Psoas muscle (tissue), 8 donors: ENCODE results near the gene KAZN. TPM values are rescaled to one million over a fixed set of nuclear protein-coding genes. Genes with fewer than 3 reads are reported as not detected.
"Not testable (repeated sequence)": the region's sequence is repeated elsewhere in the genome, so short reads cannot be mapped to it uniquely, and the experiment has no call there.

ENCODE experiments used
- ATAC-seq, 4 donors: fragments of 200-7000 bp; cut with Tn5 transposase; one replicate each; pipeline ENCODE4 v1.9.1; 2020; ENCODE audit warnings: moderate library complexity in 3 of 4, mild to moderate bottlenecking in 2 of 4
- DNase-seq, 2 donors: peaks; one replicate each; pipeline ENCODE4 v3.0.0-alpha.2; 2020
- H3K27ac ChIP-seq: fragments of 200-600 bp; one replicate; pipeline ENCODE4 v1.8.0; 2022
- H3K27me3 ChIP-seq, 3 donors: fragments of 200-600 bp in 1 of 3; one replicate each; pipeline versions ENCODE4 v1.6.1 to v1.8.0; 2013 to 2022; ENCODE audit warnings: low read length in 2 of 3, mild to moderate bottlenecking in 2 of 3, moderate library complexity in 1 of 3; ENCODE audit not compliant: insufficient read depth in 3 of 3
- H3K36me3 ChIP-seq, 2 donors: fragments of 200-600 bp in 1 of 2; one replicate each; pipeline versions ENCODE4 v1.6.1 to v1.8.0; 2013 to 2022; ENCODE audit warnings: low read depth in 1 of 2, mild to moderate bottlenecking in 1 of 2, moderate library complexity in 1 of 2; ENCODE audit not compliant: insufficient read depth in 1 of 2
- H3K4me1 ChIP-seq: fragments of 200-600 bp; one replicate; pipeline ENCODE4 v1.8.0; 2022
- H3K4me3 ChIP-seq: fragments of 200-600 bp; one replicate; pipeline ENCODE4 v1.8.0; 2022; ENCODE audit warnings: mild to moderate bottlenecking
- H3K9me3 ChIP-seq: fragments of 200-600 bp; one replicate; pipeline ENCODE4 v1.8.0; 2022
- CTCF ChIP-seq: fragments of 200-600 bp; IDR thresholded peaks from one replicate; pipeline ENCODE4 v1.8.0; 2022; ENCODE audit warnings: antibody characterized with exemption
- WGBS, 3 donors: extraction: QIAGEN DNeasy Blood & Tissue Kit; methylation state at CpG; one replicate each; pipeline versions ENCODE4 v1.1.6 to v1.1.7; 2013; 5-methylcytosine and 5-hydroxymethylcytosine counted together
- intact Hi-C, 2 donors: fragments of 100-400 bp; cut with DNase I; formaldehyde crosslinking; loops; one replicate each; pipeline versions ENCODE4 v1.11.0 to v1.14.2; 2022
- polyA plus RNA-seq, 3 donors: library from polyadenylated mRNA; stranded (reverse); fragments of 200-250 nt; gene quantifications; one replicate each; pipeline ENCODE4 v1.2.3, GENCODE V29; 2013
- total RNA-seq, 4 donors: library from RNA; stranded (reverse); fragmentation: NEBNext Ultra II Directional in 2 of 4; extraction: Animal tissue kit (Norgen Biotek cat#: 25700) in 2 of 4; gene quantifications; one replicate each; pipeline versions ENCODE4 v1.2.1 to v1.2.4, GENCODE V29; 2021 to 2023
- donor health status: healthy with polysubstance abuse.
- donor health status: DM: no; HTN: no; CAD: no; lungs with moderate emphysema.
- donor health status: Bipolar disorder and iron deficiency.
- donor health status: healthy.
- donor health status: DM: yes; HTN: yes; CAD: no.
- donor health status: DM: no; HTN: no; CAD: no.
- donor health status: DM: no; HTN: no; CAD: no.
- donor health status: DM: yes; HTN: yes; CAD: no.

KAZN gene
- total and polyA plus RNA-seq, 7 donors, result 0.23 to 2.3 (median 0.97) TPM

GRCh38 chr1:15132965-15133364 lies 534.5 kb downstream of the KAZN start:
- H3K27me3 ChIP-seq, result peaks cover 0 to 10% (median 2%) of the 10 kb centered on the region in 3 donors
- intact Hi-C loops, result no loop called here

GRCh38 chr1:15134285-15134684 lies 535.8 kb downstream of the KAZN start:
- no peaks in the 10 kb centered on the region for H3K4me1 ChIP-seq
- no peak overlapping the region for H3K27ac ChIP-seq
- WGBS, 3 donors, result 62 to 74% (median 71%) methylated on average over 2 of the region's 2 CpGs
- ATAC-seq, result no peak
- H3K27me3 ChIP-seq, result peaks cover 0 to 21% (median 2%) of the 10 kb centered on the region in 3 donors
- H3K4me3 ChIP-seq, result no peak overlapping the region
- DNase-seq, result no peak
- H3K36me3 ChIP-seq, result no peaks in the 10 kb centered on the region
- no peak for TF ChIP-seq CTCF
- peaks cover 3% of the 10 kb centered on the region for H3K9me3 ChIP-seq
- intact Hi-C loops, result no loop called here

More at GRCh38 chr1:15132965-15133364, 534.5 kb downstream of the KAZN start:
- no peak overlapping the region for H3K4me3 ChIP-seq
- H3K4me1 ChIP-seq, result no peaks in the 10 kb centered on the region
- H3K9me3 ChIP-seq, result peaks cover 3% of the 10 kb centered on the region
- 76 to 84% (median 80%) methylated on average over 2 of the region's 2 CpGs for WGBS, 3 donors
- H3K36me3 ChIP-seq, result no peaks in the 10 kb centered on the region
- no peak for TF ChIP-seq CTCF
- H3K27ac ChIP-seq, result no peak overlapping the region
- ATAC-seq (no peak), DNase-seq (no peak)

- H3K4me3 ChIP-seq, ATAC-seq, intact Hi-C loops, DNase-seq, H3K36me3 ChIP-seq, H3K27ac ChIP-seq, H3K9me3 ChIP-seq, H3K4me1 ChIP-seq: not testable (repeated sequence)
- peaks cover 0 to 21% (median 5%) of the 10 kb centered on the region in 3 donors for H3K27me3 ChIP-seq
- 80 to 84% (median 82%) methylated on average over 10 of the region's 10 CpGs for WGBS, 3 donors
Measured at GRCh38 chr1:15135604-15136003, 537.1 kb downstream of the KAZN start.

GRCh38 chr1:15137809-15138208 lies 539.3 kb downstream of the KAZN start:
- WGBS, 3 donors, result 53 to 78% (median 72%) methylated on average over 6 of the region's 6 CpGs
- Histone ChIP-seq H3K4me1 (no peaks in the 10 kb centered on the region), H3K36me3 (no peaks in the 10 kb centered on the region), H3K27me3 (peaks cover 0 to 21% (median 5%) of the 10 kb centered on the region in 3 donors), H3K27ac (no peak overlapping the region), H3K4me3 (no peak overlapping the region), H3K9me3 (no peaks in the 10 kb centered on the region)
- no peak for DNase-seq
- TF ChIP-seq CTCF, result no peak
- no peak for ATAC-seq
- intact Hi-C loops, result no loop called here

GRCh38 chr1:15139654-15140350 lies 541.3 kb downstream of the KAZN start:
- Histone ChIP-seq H3K27me3 (peaks cover 0 to 14% (median 3%) of the 10 kb centered on the region in 3 donors), H3K27ac (no peak overlapping the region), H3K9me3 (no peaks in the 10 kb centered on the region), H3K4me3 (no peak overlapping the region), H3K36me3 (no peaks in the 10 kb centered on the region), H3K4me1 (no peaks in the 10 kb centered on the region)
- DNase-seq (no peak), ATAC-seq (no peak)
- TF ChIP-seq CTCF, result no peak
- intact Hi-C loops, result no loop called here
- 64 to 76% (median 67%) methylated on average over 15 of the region's 15 CpGs for WGBS, 3 donors
